K562 (cell line): ENCODE data around the gene PPP1R12B. TPM values are rescaled to one million over a fixed set of nuclear protein-coding genes. Genes with fewer than 3 reads are reported as not detected.

Experiments
- ATF4 ChIP-seq: fragments of 450-650 bp; formaldehyde crosslinking; IDR thresholded peaks from 2 replicates; pipeline ENCODE4 v1.4.0; 2022; ENCODE audit warnings: mild to moderate bottlenecking, moderate library complexity
- KLF16 ChIP-seq: IDR thresholded peaks from 2 replicates; pipeline ENCODE4 v1.6.1; 2016; ENCODE audit warnings: antibody characterized with exemption
- MAZ ChIP-seq, 2 experiments: fragments of 450-650 bp in 1 of 2; sonication (generic) in 1 of 2; formaldehyde crosslinking; IDR thresholded peaks in 1 of 2; conservative IDR thresholded peaks in 1 of 2; 2 replicates each; pipeline versions ENCODE4 v1.4.0 to v1.5.0; 2020; ENCODE audit warnings: mild to moderate bottlenecking in 1 of 2, missing genetic modification reagents in 1 of 2
- ZBTB40 ChIP-seq, 2 experiments: fragments of 450-650 bp in 1 of 2; sonication (generic) in 1 of 2; formaldehyde crosslinking in 1 of 2; IDR thresholded peaks; 2 replicates each; pipeline versions ENCODE4 v1.7.1 to v1.9.0; 2016 to 2022; ENCODE audit warnings: inconsistent platforms in 1 of 2, mild to moderate bottlenecking in 1 of 2, missing genetic modification reagents in 1 of 2
- ZKSCAN1 ChIP-seq: fragments of 150-350 bp; IDR thresholded peaks from 2 replicates; pipeline ENCODE4 v1.6.1; 2016; ENCODE audit warnings: low read depth, low read length
- ZNF274 ChIP-seq: IDR thresholded peaks from 2 replicates; pipeline ENCODE4 v1.6.1; 2011; ENCODE audit warnings: low read depth, mild to moderate bottlenecking, low read length, moderate library complexity, borderline replicate concordance
- ZNF407 ChIP-seq: fragments of 450-650 bp; IDR thresholded peaks from 2 replicates; pipeline ENCODE4 v1.6.1; 2016; ENCODE audit warnings: low read depth
- polyA plus RNA-seq, 8 experiments: library from polyadenylated mRNA; depleted of rRNA in 4 of 8; stranded (reverse) in 5 of 8; unstranded in 3 of 8; fragments of >200 nt; fragmentation: Nextera tagmentation in 2 of 8; fragmentation: Illumina TruSeq in 1 of 8; extraction: Ambion mirVana in 2 of 8; extraction: Trizol in 1 of 8; gene quantifications; 2 replicates each; pipeline versions ENCODE4 v1.2.1 to v1.2.3, GENCODE V29; 2011 to 2014; ENCODE audit warnings: inconsistent platforms in 1 of 8, missing spikeins in 1 of 8
- total RNA-seq, 7 experiments: library from RNA; depleted of rRNA in 6 of 7; stranded (reverse); fragments of >200 nt in 6 of 7; fragmentation: Illumina TruSeq in 2 of 7; extraction: Trizol in 2 of 7; gene quantifications; 2 replicates each; pipeline versions ENCODE4 v1.2.1 to v1.2.3, GENCODE V29; 2011 to 2021; ENCODE audit warnings: low replicate concordance in 1 of 7

PPP1R12B gene
- total and polyA plus RNA-seq, 9 of the 15 experiments (the other 6 are each of a cell fraction or from before 2014, with no cell fraction given), result 0.73 to 16.9 (median 13.6) TPM

- no peak for TF ChIP-seq ZBTB40 (IDR thresholded peaks at IDR 0.05)
- no peak for TF ChIP-seq ZBTB40 (CRISPR knock-in tag; IDR thresholded peaks at IDR 0.05)
- TF ChIP-seq ZNF274, result no peak
- TF ChIP-seq ATF4 (CRISPR knock-in tag), result peak; percentile 6; the same call in 1 of the 2 replicates
- 0 out of 2 replicates have a peak, but pooled peaks have one; percentile 40 for TF ChIP-seq ZKSCAN1
- TF ChIP-seq KLF16, result no peak
- no peak for TF ChIP-seq ZNF407
- TF ChIP-seq MAZ (CRISPR knock-in tag; conservative IDR thresholded peaks at IDR 0.05 in 1 of 2, IDR thresholded peaks at IDR 0.05 in 1 of 2), result peak; percentile 87 to 89
Measured at GRCh38 chr1:202348509-202349205, at the start of gene PPP1R12B (continued).
